Amygdala (tissue), 56 donors: Measurements from ENCODE around the gene ANKH.

Experiments
- DNase-seq, 56 donors: peaks; one replicate each; lab custom pipeline; 2025; lab: John Stamatoyannopoulos, UW

The ANKH gene

GRCh38 chr5:14767735-14768507, 103.7 kb downstream of the ANKH start:
- no peak for DNase-seq

DNA sequence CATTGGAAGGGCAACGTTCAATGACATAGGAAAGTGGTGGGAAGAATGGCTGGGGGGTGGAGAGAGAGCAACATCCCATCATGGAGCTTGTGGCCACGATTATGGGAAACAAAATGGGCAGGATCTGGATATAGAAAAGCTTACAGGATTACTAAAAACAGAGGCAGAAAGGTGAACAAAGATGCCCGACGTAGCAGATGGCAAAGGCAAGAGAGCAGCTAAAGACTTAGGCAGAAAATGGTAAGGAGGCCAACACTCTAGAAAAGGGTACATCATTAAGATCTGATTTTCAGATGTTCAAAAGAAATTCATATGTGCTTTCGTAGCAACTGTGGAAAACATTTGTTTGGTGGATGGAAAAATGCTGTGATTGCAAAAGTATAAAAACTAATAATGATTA, 104.5 kb downstream of the ANKH start:
- DNase-seq: no peak

GRCh38 chr5:14766584-14766983, 105.0 kb downstream of the ANKH start:
- DNase-seq: no peak

GRCh38 chr5:14765587-14765986, 106.0 kb downstream of the ANKH start:
- DNase-seq: no peak

GRCh38 chr5:14762549-14763216, 108.9 kb downstream of the ANKH start:
- DNase-seq: no peak

GRCh38 chr5:14760548-14761002, 111.0 kb downstream of the ANKH start:
- peak in 4 of 56 donors; percentile 22 to 37 (median 23) for DNase-seq

DNA sequence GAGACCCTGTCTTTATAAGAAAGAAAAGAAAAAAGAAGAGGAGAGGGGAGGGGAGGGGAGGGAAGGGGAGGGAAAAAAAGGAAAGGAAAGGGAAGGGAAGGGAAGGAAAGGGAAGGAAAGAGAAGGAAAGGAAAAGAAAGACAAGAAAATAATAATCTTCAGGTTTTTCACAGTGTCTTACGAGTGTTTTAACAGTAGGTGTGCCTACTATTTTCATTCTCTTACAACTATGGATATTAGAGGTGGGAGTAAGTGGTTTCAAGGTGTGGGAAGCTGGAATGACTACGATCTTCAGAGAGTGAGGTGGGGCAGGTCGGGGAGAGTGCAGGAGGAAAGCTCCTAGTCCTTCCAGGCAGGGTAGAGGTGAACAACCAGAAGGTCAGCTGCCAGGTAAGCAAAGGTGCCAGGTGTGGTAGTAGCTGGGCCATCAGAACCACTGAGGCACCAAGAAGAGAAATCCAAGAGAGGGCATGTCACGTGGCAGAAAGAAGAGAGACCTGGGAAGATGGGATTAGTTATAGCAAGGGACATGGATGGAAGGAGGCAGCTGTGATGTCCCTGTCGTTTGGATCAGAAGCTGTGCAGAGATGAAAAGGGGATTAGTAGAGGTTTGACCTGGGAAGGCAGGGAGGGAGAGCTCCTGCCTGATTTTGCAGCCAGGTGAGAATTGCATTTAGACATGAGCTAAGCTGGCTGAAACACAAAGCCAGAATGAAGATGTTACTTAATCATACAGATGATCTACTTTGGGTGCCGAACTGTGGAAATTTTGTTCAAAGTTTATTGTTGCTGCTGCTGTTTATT, 111.6 kb downstream of the ANKH start:
- no peak for DNase-seq

DNA sequence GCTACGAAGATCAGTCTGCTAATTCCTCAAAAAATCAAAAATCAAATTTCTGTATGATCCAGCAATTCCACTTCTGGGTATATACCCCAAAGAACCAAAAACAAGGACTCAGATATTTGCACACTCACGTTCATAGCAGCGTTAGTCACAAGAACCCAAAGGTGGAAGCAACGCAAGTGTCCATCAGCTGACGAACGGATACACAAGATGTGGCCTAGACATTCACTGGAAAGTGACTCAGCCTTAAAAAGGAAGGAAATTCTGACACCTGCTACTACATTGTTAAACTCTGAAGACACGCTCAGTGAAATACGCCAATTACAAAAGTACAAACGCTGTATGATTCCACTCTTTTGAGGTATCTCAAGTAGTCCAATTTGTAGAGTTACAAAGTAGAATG, 113.7 kb downstream of the ANKH start:
- no peak for DNase-seq

- no peak for DNase-seq
Measured at GRCh38 chr5:14756478-14756877, 115.1 kb downstream of the ANKH start.

GRCh38 chr5:14753947-14754346, 117.6 kb downstream of the ANKH start:
- peak in 3 of 56 donors; percentile 15 to 42 (median 28) for DNase-seq

DNA sequence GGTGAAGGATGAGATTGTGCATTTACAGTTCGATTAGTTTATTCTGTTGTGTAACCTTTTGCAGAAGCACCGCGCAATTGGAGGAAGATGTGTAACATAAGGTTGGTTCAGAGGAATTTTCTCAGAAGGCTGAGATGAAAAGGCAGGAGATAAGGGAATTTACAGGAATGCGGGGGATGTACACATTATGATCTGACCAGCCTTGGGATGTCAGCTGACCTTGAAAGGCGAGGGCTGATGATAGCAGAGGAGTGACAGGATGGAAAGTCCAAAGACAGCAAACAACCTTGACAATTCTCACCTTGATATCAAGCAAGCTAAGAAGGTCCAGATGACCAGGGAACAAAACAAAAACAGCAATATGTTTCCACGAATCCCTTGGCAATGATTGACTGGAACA, 118.3 kb downstream of the ANKH start:
- no peak for DNase-seq

GRCh38 chr5:14752497-14753071, 119.0 kb downstream of the ANKH start:
- DNase-seq: no peak

DNA sequence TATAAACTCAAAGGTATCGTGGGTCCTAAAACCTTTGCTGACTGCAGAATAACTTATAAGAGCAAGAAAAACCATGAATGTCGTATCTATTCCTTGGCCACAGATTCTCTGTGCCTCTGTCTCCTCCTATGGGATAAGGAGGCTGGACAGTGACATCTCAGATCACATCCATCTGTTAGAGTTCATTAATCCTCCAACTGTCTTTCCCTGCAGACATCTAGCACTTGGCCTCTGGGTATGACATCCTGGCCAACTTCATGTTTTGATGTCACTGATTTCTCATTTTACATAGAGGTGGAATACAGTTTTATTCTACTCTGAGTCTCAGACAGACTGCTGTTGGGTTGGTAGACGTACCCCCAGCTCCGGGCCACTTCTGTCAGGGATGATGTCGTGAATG, 120.9 kb downstream of the ANKH start:
- DNase-seq: no peak

GRCh38 chr5:14749579-14750101, 121.9 kb downstream of the ANKH start:
- no peak for DNase-seq

GRCh38 chr5:14748180-14748900, 123.2 kb downstream of the ANKH start:
- DNase-seq: no peak

GRCh38 chr5:14745753-14746152, 125.8 kb downstream of the ANKH start:
- no peak for DNase-seq

DNA sequence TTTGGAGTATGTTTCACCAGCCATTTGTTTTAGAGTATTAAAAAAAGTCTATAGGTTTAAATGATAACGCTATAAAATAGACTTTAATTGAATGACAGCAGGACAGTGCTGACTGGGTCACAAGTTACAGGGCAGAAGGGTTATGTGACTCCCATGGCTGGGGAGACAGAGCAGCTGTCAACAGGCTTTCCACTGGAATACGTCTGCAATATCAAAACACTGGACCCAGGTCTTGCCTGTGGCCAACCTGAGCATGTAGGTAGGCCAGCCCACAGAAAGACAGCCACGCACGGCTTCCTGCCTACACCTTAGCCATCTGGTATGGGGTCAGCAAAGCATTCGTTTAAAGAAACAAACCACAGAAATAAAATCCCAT, 126.4 kb downstream of the ANKH start:
- no peak for DNase-seq

DNA sequence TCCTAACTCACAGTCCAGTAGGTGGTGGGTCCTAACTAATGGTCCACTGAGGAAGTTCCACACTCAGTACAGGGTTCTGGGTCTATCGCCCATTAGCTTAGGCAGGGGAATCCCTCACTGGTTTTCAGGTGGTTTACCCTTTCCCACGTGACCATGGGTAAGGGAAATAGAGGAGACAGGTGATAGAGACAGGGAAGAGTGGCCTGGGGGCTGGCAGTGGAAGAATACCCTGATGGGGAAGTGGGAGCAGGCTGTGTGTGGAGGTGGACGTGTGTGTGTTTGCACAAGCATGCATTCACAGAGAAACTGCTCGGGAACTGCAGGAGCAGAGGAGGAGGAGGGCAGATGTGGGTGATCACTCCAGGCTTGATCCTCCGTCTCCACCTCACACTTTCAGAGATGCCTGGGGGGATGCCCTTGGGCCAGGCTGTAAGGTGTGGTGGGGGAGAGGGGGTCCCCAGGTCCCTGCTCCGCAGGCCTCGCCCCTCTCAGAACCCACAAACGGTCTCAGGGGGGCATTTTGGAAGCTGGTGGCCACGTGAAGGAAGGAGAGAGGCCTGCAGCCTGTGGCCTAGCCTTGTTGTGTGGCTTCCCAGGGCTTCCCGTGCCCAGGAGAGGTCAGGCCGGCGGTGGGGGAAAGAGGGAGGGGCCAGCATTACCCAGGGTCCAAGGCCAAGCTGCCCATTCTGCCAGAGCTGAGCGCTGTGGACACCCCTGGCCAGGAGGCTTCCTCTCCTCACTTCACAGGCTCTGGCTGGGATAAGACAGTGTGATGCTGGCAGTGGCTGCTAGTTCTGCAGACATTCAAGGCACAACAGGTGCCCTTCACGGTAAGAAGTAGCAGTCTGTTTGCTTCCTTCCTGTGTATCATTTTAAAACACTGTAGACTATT, 127.0 kb downstream of the ANKH start:
- no peak for DNase-seq
